SJSA1 (cell line): ENCODE measurements around the gene TOB1. TPM values are rescaled to one million over a fixed set of nuclear protein-coding genes. Genes with fewer than 3 reads are reported as not detected.

Source experiments
- DNase-seq, 2 experiments: peaks; one replicate each; pipeline ENCODE4 v3.0.0-alpha.2; 2015 to 2020; ENCODE audit warnings: low spot score in 2 of 2, low read depth in 1 of 2
- H3K27ac ChIP-seq: fragments of 250-450 bp; sonication (Bioruptor Pico); 2 replicates; pipeline ENCODE4 v1.5.1; 2020; ENCODE audit warnings: mild to moderate bottlenecking, moderate library complexity
- H3K27me3 ChIP-seq: fragments of 250-450 bp; sonication (Bioruptor Pico); replicated peaks from 2 replicates; pipeline ENCODE4 v1.5.1; 2020; ENCODE audit warnings: mild to moderate bottlenecking, moderate library complexity
- H3K36me3 ChIP-seq: fragments of 250-450 bp; sonication (Bioruptor Pico); 2 replicates; pipeline ENCODE4 v1.5.1; 2020; ENCODE audit warnings: mild to moderate bottlenecking
- H3K4me1 ChIP-seq: fragments of 250-450 bp; sonication (Bioruptor Pico); replicated peaks from 2 replicates; pipeline ENCODE4 v1.6.1; 2021; ENCODE audit warnings: mild to moderate bottlenecking
- H3K4me3 ChIP-seq: fragments of 250-450 bp; sonication (Bioruptor Pico); 2 replicates; pipeline ENCODE4 v1.5.1; 2020; ENCODE audit warnings: mild to moderate bottlenecking
- H3K9me3 ChIP-seq: fragments of 250-450 bp; sonication (Bioruptor Pico); replicated peaks from 2 replicates; pipeline ENCODE4 v1.5.1; 2020; ENCODE audit warnings: mild to moderate bottlenecking
- total RNA-seq: library from RNA; depleted of rRNA; stranded (reverse); fragments of >200 nt; shearing (Covaris generic); gene quantifications from 2 replicates; pipeline ENCODE4 v1.2.3, GENCODE V29; 2014

TOB1 gene
- total RNA-seq, 1 experiment from 2014 or later: 3.1 TPM

DNA sequence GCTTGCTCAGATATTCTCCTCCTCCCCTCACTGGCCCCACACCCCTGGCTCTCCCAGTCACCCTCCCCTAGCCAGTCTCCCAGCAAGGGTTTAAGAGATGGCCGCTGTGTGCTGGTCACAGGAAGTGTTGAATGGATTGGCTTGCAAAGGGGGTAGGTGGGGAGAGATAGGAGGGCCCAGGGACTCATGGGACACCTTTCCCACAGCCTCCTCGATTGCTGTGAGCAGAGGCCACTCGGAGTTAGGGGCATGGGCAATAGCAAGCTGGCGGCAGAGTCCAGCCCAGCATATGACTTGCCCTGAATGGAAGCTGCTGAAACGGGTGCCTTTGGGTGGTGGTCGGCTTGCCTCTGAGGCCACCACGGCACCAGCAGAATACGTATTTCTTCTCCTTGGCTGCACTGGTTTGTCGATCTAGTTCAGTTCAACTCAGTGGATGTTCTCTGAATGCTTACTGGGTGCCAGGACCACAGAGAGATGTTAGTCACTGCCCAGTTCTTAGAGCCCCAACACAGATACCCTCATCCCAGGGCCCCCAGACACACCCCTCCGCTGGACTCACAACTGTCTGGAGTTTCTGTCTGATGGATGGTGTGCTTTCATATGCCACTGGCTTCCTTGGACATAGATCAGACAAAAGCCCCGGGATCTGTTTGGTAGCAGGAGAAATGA, 24.7 kb downstream of the TOB1 start:
- Histone ChIP-seq H3K27ac (no peak overlapping the region), H3K27me3 (no peaks in the 10 kb centered on the region), H3K4me3 (no peak overlapping the region), H3K9me3 (no peaks in the 10 kb centered on the region), H3K36me3 (no peaks in the 10 kb centered on the region), H3K4me1 (no peaks in the 10 kb centered on the region)
- no peak for DNase-seq

DNA sequence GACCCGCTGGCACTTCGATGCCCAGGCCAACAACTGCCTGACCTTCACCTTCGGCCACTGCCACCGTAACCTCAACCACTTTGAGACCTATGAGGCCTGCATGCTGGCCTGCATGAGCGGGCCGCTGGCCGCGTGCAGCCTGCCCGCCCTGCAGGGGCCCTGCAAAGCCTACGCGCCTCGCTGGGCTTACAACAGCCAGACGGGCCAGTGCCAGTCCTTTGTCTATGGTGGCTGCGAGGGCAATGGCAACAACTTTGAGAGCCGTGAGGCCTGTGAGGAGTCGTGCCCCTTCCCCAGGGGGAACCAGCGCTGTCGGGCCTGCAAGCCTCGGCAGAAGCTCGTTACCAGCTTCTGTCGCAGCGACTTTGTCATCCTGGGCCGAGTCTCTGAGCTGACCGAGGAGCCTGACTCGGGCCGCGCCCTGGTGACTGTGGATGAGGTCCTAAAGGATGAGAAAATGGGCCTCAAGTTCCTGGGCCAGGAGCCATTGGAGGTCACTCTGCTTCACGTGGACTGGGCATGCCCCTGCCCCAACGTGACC, 25.8 kb downstream of the TOB1 start:
- Histone ChIP-seq H3K36me3 (no peaks in the 10 kb centered on the region), H3K4me3 (no peak overlapping the region), H3K27me3 (no peaks in the 10 kb centered on the region), H3K4me1 (no peaks in the 10 kb centered on the region), H3K27ac (no peak overlapping the region), H3K9me3 (no peaks in the 10 kb centered on the region)
- no peak for DNase-seq

GRCh38 chr17:50839591-50840310, 26.4 kb downstream of the TOB1 start:
- Histone ChIP-seq H3K27me3 (no peaks in the 10 kb centered on the region), H3K9me3 (no peaks in the 10 kb centered on the region), H3K4me3 (no peak overlapping the region), H3K27ac (no peak overlapping the region), H3K36me3 (no peaks in the 10 kb centered on the region), H3K4me1 (no peaks in the 10 kb centered on the region)
- DNase-seq: no peak

- Histone ChIP-seq H3K4me1 (no peaks in the 10 kb centered on the region), H3K9me3 (no peaks in the 10 kb centered on the region), H3K27ac (no peak overlapping the region), H3K27me3 (no peaks in the 10 kb centered on the region), H3K36me3 (no peaks in the 10 kb centered on the region), H3K4me3 (no peak overlapping the region)
- DNase-seq: no peak
These were observed 27.9 kb downstream of the TOB1 start for GRCh38 chr17:50837980-50838954.

- DNase-seq: no peak
- H3K4me1 ChIP-seq: no peaks in the 10 kb centered on the region
- H3K4me3 ChIP-seq: no peak overlapping the region
- no peak overlapping the region for H3K27ac ChIP-seq
- H3K27me3 ChIP-seq: no peaks in the 10 kb centered on the region
- no peaks in the 10 kb centered on the region for H3K36me3 ChIP-seq
- no peaks in the 10 kb centered on the region for H3K9me3 ChIP-seq
These were observed 28.7 kb downstream of the TOB1 start for GRCh38 chr17:50837286-50837979.

DNA sequence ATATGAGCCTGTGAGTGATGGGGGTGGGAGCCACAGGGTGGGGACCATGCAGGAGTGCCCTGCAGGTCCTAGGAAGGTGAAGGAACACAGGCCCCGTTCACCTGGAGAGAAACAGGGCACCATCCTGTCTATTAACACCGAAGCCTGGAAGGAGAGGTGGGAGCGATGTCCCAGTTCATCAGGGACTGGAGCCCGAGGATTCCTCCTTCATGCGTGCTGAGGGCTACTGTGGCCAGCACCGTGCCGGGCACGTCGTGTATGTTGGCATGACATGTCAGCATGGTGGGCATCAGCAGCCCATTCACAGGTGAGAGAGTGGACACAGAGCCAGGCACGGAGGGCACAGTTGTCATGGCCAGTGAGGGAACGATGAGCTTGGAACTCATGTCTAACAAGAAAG, 29.3 kb downstream of the TOB1 start:
- no peaks in the 10 kb centered on the region for H3K36me3 ChIP-seq
- H3K4me3 ChIP-seq: no peak overlapping the region
- no peak overlapping the region for H3K27ac ChIP-seq
- no peaks in the 10 kb centered on the region for H3K27me3 ChIP-seq
- no peaks in the 10 kb centered on the region for H3K4me1 ChIP-seq
- no peak for DNase-seq
- no peaks in the 10 kb centered on the region for H3K9me3 ChIP-seq

GRCh38 chr17:50835301-50836234, 30.6 kb downstream of the TOB1 start, which contains the start of gene WFIKKN2:
Gene WFIKKN2 (plus strand): TSS chr17:50835586. CDS start chr17:50835938, 352 bp downstream.
- Histone ChIP-seq H3K27ac (no peak within 1 kb of the TSS), H3K9me3 (no peaks in the 10 kb centered on the region), H3K4me1 (no peaks in the 10 kb centered on the region), H3K36me3 (no peaks in the 10 kb centered on the region), H3K4me3 (no peak within 1 kb of the TSS), H3K27me3 (no peaks in the 10 kb centered on the region)
- no peak for DNase-seq

DNA sequence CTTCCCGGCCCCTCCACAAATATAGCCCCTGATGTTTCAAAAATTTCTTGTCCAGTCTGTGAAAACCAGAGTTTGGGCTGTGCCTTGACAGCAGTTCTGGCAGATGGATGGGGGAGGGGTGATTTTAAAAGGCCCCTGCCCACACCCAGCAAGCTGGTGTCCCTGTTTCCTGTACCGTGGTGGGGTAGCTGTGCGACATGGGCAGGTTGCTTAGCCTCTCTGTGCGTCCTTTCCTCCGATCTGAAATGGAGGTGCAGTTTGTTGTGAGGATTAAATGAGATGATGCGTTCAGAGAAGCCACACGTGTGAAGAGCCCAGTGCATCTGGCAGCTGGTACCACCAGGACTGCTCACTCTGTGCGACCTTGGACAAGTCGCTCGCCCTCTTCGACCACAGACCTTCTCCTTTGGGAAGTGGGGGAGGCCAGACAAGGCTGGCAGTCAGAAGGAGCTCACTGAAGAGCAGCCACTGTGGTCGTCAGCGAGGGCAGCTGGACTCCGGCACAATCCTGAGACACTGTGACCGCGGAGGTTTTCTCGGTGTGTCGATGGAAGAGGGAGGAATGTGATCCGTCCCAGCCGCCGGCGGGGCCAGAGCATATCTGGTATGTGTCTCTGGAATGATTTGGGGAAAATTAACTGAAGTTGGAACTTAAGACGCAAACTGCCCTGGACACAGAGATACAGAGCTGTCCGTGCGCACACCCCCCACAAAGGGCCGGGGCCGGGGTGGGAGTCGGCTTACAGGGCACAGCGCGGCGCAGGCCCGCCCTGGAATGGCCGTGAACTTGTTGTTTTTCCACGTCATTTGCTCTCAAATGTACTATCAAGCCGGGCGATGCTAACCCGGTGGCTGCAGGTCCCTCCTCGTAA, 31.5 kb downstream of the TOB1 start:
- Histone ChIP-seq H3K4me1 (no peaks in the 10 kb centered on the region), H3K4me3 (no peak overlapping the region), H3K36me3 (no peaks in the 10 kb centered on the region), H3K9me3 (no peaks in the 10 kb centered on the region), H3K27ac (no peak overlapping the region), H3K27me3 (no peaks in the 10 kb centered on the region)
- DNase-seq: no peak

- Histone ChIP-seq H3K4me1 (no peaks in the 10 kb centered on the region), H3K27me3 (no peaks in the 10 kb centered on the region), H3K27ac (no peak overlapping the region), H3K9me3 (no peaks in the 10 kb centered on the region; the same call in 1 of the 2 replicates), H3K4me3 (no peak overlapping the region), H3K36me3 (no peaks in the 10 kb centered on the region)
- DNase-seq: no peak
These were observed 32.4 kb downstream of the TOB1 start for GRCh38 chr17:50833510-50834428.

- Histone ChIP-seq H3K27ac (no peak overlapping the region), H3K9me3 (no peaks in the 10 kb centered on the region; the same call in 1 of the 2 replicates), H3K4me1 (no peaks in the 10 kb centered on the region), H3K4me3 (no peak overlapping the region), H3K36me3 (no peaks in the 10 kb centered on the region), H3K27me3 (no peaks in the 10 kb centered on the region)
- DNase-seq: no peak
These were observed 33.2 kb downstream of the TOB1 start for GRCh38 chr17:50832864-50833381.
